Activated naive CD4-positive, alpha-beta T cell treated with anti-CD3 and anti-CD28 coated beads, Interleukin-2, amount 50 U/mL, for 72 hours (primary cell): ENCODE data around the gene RAI1. TPM values are rescaled to one million over a fixed set of nuclear protein-coding genes. Genes with fewer than 3 reads are reported as not detected.

ENCODE experiments used
- ATAC-seq, 2 donors: fragments of 150-1000 bp; cut with Tn5 transposase; 2 replicates each; pipeline ENCODE4 v1.10.0; 2021; ENCODE audit warnings: mild to moderate bottlenecking in 2 of 2, moderate library complexity in 2 of 2
- DNase-seq, 2 donors: peaks; one replicate each; pipeline ENCODE4 v3.0.0; 2021 to 2022; ENCODE audit warnings: low spot score in 2 of 2
- H3K27ac Mint-ChIP-seq, 2 donors: one replicate each; pipeline ENCODE4 v1.8.0; 2022; ENCODE audit warnings: mild to moderate bottlenecking in 2 of 2, mixed read lengths in 2 of 2
- H3K36me3 Mint-ChIP-seq, 2 donors: one replicate each; pipeline ENCODE4 v1.8.0; 2022; ENCODE audit warnings: mixed read lengths in 2 of 2
- H3K9me3 Mint-ChIP-seq, 2 donors: one replicate each; pipeline ENCODE4 v1.8.0; 2022; ENCODE audit warnings: mixed read lengths in 2 of 2
- total RNA-seq, 2 donors: library from RNA; stranded (reverse); gene quantifications; one replicate each; pipeline ENCODE4 v1.2.3, GENCODE V29; 2022

Gene RAI1
- total RNA-seq, 2 donors from 2014 or later: 14.9 to 21.6 TPM

DNA sequence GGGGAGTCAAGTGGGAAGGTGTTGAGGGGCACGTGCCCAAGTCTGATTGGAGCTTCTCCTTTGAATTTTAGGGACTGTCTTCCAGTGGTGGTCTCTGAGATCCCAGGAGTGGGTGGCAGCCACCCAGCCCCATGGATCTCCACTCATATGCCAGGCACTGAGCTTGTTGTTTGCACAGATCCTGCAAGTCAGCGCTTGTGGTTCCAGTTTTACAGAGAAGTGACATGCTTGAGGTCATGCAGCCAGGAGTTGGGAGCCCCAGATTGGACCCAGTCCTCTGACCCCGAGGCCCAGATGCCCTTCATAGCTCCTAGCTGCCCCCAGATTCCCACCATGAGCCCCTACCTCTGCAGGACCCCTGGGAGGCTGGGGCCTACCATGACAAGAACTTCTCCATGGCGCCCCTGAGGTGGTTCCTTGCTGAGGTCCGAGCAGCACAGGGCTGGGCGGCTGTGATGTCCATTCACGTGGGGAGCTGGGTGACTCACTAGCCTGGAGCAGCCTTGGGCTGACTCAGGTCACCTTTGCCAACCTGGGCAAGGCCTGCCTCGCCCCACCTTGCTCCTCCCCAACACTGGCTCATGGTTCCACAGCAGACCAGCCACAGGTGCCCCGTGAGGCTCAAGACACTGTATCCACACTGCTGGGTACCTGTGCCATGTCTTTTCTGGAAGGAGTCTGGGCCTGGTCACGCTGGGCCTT, 47.4 kb downstream of the RAI1 start:
- ATAC-seq (no peak), DNase-seq (no peak)
- Mint-ChIP-seq H3K36me3 (no peaks in the 10 kb centered on the region), H3K9me3 (no peaks in the 10 kb centered on the region), H3K27ac (no peak overlapping the region)

DNA sequence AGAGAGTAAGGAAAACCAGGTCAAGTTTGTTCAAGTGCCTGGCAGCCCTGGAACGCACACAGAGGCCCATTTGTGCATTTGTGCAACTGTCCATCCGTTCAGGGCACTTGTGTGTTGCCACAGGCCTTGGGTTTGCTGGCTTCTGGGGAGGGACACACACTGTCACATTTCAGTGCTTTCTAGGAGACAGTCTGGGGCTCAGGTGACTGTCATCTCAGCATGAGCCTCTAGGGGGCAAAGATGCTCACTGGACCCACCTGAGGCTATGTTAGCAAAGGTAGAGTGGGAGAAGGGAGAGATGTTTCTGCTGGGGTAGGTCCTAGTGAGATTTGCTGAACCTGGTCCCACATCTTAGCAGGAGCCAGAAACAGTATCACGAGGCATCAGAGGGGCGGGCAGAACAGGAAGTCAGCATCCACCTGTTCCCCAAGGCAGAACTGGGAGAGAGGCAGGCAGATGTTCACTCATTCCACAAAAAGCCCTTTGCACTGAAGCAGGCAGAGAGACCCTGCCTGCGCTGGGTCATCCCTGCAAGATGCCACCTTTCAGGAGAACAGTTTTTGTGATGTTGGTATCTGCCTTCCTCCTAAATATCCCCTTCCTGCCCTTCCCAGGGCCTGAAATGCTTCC, 48.5 kb downstream of the RAI1 start:
- Mint-ChIP-seq H3K27ac (no peak overlapping the region), H3K9me3 (no peaks in the 10 kb centered on the region), H3K36me3 (no peaks in the 10 kb centered on the region)
- ATAC-seq (peak; percentile 78 to 86), DNase-seq (peak in 1 of 2 donors; percentile 56)

DNA sequence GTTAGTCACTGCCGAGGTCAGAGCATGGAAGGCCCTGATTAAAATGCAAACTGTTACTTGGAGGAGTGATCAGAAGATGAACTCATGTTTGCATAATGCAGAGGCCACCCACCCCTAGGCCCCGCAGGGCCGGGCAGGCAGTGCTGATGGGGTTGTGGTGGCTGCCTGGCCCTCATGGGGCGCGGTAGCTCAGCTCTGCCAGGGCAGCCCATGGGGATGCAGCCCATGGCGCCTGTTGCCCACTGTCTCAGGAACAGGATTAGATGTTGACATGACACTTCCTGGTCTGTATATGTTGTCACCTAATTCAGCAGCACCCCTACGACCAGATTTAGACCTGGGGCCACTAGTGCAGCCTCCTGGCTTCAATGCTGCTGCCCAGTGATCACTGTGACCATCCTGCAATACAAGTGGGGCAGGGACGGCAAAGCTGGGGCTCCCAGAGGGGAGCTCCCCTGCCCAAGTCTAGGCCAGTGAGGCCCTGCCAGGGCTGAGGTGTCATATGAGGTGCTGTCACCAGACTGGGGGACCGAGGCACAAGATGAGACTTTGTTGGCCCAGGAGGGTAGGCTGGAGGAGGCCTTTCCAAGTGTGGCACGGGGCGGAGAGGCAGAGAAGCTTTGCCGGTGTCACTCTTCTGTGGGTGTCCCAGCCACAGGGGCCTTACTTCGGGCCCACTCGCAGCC, 49.1 kb downstream of the RAI1 start:
- no peaks in the 10 kb centered on the region for H3K9me3 Mint-ChIP-seq
- ATAC-seq (no peak), DNase-seq (no peak)
- H3K36me3 Mint-ChIP-seq: no peaks in the 10 kb centered on the region
- H3K27ac Mint-ChIP-seq: no peak overlapping the region

DNA sequence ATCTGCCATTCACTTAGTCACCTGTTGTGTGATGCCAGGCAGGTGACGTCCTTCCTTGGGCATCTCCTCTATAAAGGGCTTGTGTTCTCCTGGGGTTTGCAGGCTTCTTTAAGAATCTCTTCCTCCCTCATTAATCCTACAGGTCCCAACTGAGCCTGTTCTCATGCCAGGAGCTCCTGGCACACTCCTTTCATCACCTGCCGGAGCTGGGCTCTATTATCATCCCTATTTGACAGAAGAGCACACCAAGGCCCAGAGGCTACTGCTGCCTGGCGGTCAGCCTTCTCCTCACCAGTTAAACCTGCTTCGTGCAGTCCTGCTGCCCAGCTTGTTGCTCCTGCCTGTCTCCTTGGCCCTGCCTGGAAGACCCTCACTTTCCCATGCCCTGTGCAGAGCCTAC, 51.2 kb downstream of the RAI1 start:
- Mint-ChIP-seq H3K27ac (peak overlapping the region in 1 of 2 donors; percentile 44), H3K36me3 (no peaks in the 10 kb centered on the region), H3K9me3 (no peaks in the 10 kb centered on the region)
- ATAC-seq (no peak), DNase-seq (no peak)

DNA sequence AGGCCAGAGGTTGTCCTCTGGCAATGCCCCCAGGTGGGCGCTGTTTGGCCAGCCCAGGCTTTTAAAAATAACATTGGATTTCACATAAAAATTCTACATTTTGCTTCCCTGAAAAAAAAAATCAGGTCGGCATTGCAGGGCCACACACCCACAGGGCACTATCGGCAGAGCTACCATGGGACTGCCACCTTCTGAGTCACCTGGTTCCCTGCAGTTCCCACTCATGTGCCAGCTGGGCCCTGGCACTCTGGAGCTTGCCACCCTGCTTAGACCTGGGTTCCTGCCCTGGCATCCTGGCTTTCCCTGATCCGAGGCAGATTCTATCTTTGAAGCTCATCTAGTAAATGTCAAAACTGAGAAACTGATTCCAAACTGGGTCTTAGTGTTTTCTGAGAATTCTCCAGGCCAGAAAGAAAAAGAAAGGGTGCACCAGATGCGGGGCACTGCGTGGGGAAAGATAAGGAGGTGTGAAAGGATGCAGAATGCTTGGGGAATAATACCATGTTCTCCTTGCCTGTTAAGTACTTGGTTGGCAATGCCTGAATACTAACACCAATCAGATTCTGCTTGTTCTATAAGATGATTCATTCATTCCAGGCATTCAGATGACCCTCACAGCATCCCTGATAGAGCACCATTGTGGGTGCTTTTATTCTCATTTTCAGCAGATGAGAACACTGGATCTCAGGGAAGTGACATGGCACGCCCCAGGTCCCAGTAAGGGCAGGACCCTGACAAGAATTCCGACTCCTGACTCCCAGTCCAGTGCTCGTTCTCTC, 51.8 kb downstream of the RAI1 start:
- ATAC-seq (no peak), DNase-seq (no peak)
- H3K27ac Mint-ChIP-seq: no peak overlapping the region
- H3K9me3 Mint-ChIP-seq: no peaks in the 10 kb centered on the region
- no peaks in the 10 kb centered on the region for H3K36me3 Mint-ChIP-seq

DNA sequence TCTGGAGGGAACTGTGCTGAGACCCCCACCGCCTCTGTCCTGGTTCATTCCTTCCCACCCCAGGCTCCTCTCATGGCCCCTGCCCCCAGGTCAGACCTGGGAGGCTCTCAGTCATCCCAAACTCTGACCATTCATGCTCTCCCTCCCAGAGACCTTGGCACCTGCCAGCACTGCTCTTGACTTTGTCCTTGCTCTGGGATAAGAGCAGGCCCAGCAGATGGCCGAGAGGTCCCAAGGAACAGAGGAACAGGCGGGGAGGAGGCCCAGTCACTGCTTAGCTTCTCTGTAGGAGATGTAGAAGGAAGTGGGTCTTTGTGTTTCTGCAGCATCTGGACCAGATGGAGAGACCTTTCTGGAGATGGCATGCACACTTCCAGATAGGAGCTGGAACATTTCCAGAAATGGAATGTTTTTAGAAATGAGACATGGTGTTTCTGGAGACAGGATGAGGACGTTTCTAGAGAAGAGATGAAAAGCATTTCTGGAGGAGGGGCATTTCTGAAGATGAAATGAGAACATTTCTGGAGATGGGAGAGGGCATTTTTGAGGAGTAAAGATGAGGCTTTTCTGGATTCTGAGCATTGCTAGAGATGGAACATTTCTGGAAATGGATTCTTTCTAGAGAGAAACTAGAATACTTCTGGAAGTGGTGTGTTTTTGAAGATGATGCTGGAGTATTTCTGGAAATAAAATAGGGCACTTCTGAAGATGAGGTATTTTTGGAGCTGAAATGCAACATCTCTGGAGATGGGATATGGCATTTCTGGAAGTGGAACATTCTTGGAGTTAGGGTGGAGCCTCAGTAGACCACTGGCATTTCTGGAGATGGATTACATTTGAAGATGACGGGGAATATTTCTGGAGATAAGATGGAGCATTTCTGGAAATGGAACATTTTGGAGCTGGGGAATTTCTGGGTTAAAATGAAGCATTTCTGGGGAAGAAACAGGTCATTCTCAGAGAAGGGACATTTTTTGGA, 55.2 kb downstream of the RAI1 start:
- DNase-seq (no peak), ATAC-seq (no peak)

DNA sequence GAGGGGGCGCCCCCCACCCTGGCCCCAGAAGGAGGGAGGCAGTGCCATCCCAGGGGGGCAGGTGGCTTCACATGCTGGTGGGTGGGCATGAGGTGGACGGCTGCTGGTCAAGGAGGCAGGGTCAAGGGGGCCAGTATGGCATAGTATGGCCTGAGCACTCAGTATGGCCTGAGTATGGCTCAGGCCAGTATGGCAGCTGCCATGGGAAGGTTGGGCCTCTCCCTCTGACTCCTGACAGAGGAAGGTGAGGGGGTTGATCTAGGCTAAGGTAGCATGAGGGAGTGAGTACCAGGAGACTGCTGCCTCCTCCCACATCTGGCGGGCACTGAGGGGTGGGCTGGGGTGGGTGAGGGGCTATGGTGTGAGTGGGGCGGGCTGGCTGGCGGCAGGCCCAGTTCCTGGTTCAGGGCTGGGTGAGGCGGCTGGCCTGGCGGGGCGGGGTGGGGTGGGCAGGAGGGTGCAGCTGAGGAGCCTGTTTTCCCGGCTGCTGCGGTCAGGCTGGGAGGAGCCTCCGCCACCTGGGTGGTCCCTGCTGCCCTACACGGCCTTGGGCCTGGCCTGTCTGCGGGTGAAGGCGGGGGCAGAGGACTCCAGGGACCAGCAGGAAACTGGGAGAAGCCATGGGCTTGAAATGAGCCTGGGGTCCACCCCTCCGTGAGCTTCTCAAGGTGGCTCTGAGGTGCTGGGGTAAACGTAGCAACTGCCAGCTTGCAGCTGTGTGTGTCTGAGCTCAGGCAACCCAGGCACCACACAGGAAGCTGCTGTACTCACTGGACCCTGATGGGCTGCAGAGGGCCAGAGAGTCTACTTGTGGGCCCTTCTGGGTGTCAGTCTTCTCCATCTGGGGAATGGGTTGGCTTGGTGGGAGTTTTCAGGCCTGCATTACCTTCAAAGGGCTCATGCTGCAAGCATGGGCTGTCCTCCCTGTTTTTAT, 57.0 kb downstream of the RAI1 start:
- Mint-ChIP-seq H3K27ac (no peak overlapping the region), H3K36me3 (no peaks in the 10 kb centered on the region), H3K9me3 (no peaks in the 10 kb centered on the region)
- DNase-seq (no peak), ATAC-seq (no peak)

More for the DNA sequence above, 55.2 kb downstream of the RAI1 start:
- H3K9me3 Mint-ChIP-seq: no peaks in the 10 kb centered on the region
- H3K27ac Mint-ChIP-seq: peak overlapping the region in 1 of 2 donors; percentile 66
- no peaks in the 10 kb centered on the region for H3K36me3 Mint-ChIP-seq

DNA sequence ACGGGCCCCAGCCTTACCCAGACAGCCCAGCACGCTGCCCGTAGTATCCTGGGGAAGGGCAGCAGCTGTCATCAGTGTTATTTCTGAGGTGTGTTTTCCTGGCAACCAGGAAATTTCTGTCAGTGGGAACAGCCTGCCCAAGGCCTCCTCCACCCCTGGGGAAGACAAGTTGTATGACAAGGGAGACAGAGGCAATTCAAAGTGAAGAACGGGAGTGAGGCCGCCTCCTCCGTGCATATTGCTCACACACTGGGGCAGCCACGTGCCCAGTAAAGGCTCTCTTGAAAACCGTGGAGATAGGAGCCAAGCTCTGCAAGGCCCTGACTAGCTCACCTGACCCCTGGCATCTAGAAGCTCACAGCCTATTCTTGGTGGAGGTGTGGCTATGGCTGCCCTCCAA, 57.6 kb downstream of the RAI1 start:
- no peak for DNase-seq
- H3K36me3 Mint-ChIP-seq: no peaks in the 10 kb centered on the region
- no peaks in the 10 kb centered on the region for H3K9me3 Mint-ChIP-seq
- no peak for ATAC-seq
- no peak overlapping the region for H3K27ac Mint-ChIP-seq

DNA sequence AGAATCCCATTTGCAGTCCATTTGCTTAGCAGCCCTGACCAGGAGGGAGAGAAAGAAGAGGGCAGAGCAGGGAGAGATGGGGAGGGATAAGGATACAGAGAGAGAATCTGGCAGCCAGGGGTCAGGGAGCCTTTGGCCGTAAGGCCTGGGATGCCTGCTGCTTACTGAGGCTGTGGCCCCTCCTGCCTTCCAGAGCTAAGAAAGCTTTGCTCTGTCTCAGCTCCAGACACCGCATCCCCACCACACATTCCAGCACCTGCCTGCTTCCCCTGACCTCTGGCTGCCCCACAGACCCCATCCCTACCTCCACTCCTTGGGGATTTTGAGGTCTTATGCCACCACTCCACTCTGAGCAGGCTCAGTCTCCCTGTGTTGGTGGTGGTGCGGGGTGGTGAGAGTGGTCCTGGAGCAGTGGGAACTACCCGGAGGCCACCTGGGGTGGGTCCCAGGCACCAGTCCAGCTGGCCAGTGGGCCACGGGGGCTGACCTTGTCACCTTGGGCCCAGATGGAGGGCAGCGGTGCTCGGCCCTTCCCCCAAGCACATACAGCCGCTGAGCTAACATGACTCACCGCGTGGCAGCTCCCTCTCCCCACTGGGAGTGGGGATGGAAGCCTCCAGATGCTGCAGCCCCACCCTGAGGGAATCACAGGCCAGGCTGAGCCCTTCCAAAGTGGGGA, 58.3 kb downstream of the RAI1 start:
- Mint-ChIP-seq H3K27ac (no peak overlapping the region), H3K9me3 (no peaks in the 10 kb centered on the region), H3K36me3 (no peaks in the 10 kb centered on the region)
- ATAC-seq: no peak
- DNase-seq: no peak

DNA sequence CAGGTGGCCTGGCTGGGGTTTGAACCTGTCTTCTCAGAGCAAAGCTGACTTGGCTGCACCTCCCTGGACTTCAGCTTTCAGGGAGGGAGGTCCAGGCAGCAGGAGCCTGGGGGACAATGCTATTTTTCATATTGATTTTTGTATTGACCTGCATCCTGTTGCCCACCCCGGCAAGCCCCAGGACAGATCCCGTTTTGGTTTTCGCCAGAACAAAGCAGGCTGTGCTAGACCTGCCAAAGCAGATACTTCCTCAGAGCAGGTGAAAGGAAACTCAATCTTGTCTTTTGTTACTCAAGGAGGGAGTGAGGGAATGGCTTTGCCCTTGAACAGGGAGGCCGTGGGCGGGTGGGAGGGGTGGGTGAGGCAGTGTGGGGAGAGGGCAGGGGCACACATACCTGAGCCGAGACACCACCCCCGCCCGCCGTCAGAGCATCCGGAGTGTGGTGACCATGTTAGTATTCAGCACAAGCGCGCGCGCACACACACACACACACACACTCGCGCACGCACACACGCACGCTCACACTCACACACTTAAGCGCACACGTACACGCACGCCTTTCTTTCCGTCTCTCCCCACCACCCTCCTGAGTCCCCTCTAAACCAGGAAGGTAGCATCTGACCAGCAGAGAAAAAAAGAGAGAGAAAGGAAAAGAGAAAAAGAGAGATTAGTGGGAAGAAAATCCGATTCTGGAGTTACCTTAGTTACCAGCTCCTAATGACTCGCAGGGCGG, 59.5 kb downstream of the RAI1 start:
- Mint-ChIP-seq H3K27ac (peak overlapping the region in 1 of 2 donors; percentile 65), H3K36me3 (no peaks in the 10 kb centered on the region), H3K9me3 (no peaks in the 10 kb centered on the region)
- DNase-seq: peak in 1 of 2 donors; percentile 32
- ATAC-seq: peak; percentile 67 to 76

DNA sequence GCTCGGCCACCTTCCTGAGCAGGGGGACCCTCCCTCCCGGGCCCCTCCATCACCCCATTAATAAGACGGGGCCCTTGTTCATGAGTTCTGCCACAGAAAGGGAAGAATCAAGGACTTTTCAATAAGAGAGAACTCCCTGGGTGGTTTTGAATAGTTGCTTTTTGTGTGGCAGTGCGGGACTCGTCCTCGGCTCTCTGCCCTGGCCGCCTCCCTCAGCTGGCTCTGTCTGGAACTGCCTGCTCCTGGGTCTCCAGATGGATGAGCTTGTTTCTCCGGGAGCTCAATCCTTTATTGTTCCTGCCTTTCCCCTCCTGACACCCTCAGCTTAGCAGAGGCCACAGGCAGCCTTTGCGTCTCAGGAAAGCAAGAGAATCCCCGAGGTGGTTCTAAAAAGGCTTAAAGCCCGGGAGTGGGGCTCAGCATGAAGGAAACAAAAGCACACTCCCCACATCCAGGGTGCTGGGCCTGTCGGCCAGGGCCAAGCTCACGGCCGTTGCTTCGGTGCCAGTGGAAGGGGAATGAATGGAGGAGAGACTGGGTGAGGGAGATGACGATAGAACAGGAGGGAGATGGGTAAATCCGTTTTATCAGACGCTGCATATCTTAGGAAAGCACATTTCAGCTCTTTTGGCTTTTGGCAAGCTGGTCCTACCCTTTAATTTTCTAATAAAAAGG, 60.2 kb downstream of the RAI1 start:
- no peaks in the 10 kb centered on the region for H3K36me3 Mint-ChIP-seq
- peak overlapping the region in 1 of 2 donors; percentile 87 for H3K27ac Mint-ChIP-seq
- no peak for DNase-seq
- no peaks in the 10 kb centered on the region for H3K9me3 Mint-ChIP-seq
- ATAC-seq: no peak

DNA sequence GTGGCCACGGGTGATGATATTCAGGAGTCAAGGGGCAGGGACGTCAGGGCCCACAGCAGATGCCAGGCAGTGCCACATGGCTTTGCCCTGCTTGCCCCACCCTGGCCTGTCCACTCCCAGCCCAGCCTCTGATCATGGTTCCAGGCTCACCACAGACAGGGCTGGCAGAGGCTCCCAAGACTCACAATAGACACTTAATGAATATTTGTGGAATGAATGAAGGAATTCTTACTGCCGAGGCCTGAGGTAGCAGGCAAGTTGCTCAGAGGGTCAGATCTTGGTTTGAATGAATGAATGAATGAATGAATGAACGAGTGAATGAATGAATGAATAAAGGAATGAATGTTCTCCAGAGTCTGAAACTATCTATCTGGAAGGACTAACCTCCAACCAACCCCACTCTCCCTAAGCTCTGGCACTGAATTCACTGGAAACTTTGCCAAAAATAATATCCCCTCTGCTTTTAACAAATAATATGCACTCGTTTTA, 60.9 kb downstream of the RAI1 start:
- ATAC-seq (no peak), DNase-seq (no peak)
- Mint-ChIP-seq H3K36me3 (no peaks in the 10 kb centered on the region), H3K9me3 (no peaks in the 10 kb centered on the region), H3K27ac (no peak overlapping the region)

DNA sequence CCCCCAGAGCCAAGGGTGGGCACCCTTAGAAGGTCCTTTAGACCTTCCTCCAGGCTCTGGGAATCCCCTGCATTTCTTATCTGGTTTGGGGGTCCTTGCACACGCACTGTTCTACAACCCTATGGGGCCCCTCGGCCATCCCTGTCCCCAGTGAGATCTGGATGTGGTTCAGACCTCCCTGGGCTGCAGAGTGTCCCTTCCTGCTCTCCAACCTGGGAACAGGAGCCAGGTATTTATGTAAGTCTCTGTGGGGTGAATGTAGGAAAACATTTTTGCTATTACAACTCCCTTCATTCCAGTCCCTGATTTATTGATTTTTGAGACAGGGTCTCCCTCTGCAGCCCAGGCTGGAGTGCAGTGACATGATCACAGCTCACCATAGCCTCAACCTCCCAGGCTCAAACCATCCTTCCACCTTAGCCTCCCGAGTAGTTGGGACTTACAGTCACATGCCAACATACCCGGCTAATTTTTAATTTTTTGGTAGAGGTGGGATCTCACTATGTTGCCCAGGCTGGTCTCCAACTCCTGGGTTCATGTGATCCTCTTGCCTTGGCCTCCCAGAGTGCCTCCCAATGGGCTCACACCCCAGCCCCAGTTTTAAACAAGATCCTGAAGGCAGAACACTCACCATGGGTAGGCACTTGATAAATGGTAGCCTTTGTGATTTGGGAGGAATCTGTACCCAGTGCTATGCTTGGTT, 61.6 kb downstream of the RAI1 start:
- ATAC-seq: no peak
- Mint-ChIP-seq H3K36me3 (no peaks in the 10 kb centered on the region), H3K9me3 (no peaks in the 10 kb centered on the region), H3K27ac (no peak overlapping the region)
- no peak for DNase-seq
